ENCODE results near the gene ABCA13. TPM values are rescaled to one million over a fixed set of nuclear protein-coding genes. Genes with fewer than 3 reads are reported as not detected.

Gene ABCA13
- polyA plus RNA-seq, 3 donors = 0.10 to 0.41 (median 0.37) TPM

DNA sequence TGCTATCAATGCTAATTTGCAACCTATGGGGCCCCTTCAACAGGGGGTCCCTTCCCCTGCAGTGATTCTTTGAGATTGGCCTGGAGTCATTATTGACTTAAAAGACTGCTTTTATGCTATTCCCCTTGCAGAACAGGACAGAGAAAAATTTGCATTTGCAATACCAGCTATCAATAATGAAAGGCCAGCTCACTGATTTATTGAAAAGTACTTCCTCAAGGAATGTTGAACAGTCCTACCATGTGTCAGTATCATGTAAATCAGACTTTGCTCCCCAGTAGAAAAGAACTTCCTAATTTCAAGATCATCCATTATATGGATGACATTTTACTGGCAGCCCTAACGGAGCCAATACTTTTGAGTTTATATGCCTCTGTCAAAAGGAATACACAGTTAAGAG lies 29.7 kb upstream of the ABCA13 start:
- no peak overlapping the region for H3K27ac Mint-ChIP-seq
- Histone ChIP-seq H3K27ac (ENCODE audit: low read depth in 1 of 2, low read length in 2 of 2) (no peak overlapping the region), H3K36me3 (replicated peaks in 1 of 2; ENCODE audit: control insufficient read depth in 1 of 2, insufficient read depth in 2 of 2, low read length in 2 of 2) (no peaks in the 10 kb centered on the region), H3K27me3 (ENCODE audit: control insufficient read depth in 2 of 2, insufficient read depth in 2 of 2, low read length in 2 of 2) (no peaks in the 10 kb centered on the region), H2AFZ (ENCODE audit: insufficient read depth, low read depth, low read length, poor library complexity, severe bottlenecking) (no peak overlapping the region), H4K20me1 (ENCODE audit: insufficient read depth, low read length) (no peaks in the 10 kb centered on the region), H3K79me2 (ENCODE audit: insufficient read depth, low read length) (no peaks in the 10 kb centered on the region), H3K9me3 (replicated peaks in 1 of 2; ENCODE audit: control insufficient read depth in 1 of 2, insufficient read depth in 1 of 2, low read length in 2 of 2) (no peaks in the 10 kb centered on the region), H3K4me1 (ENCODE audit: control insufficient read depth in 1 of 2, insufficient read depth in 2 of 2, low read length in 2 of 2) (peaks cover 0 to 8% of the 10 kb centered on the region in 2 donors), H3K9ac (ENCODE audit: insufficient read depth, low read length, poor library complexity, severe bottlenecking) (no peak overlapping the region), H3K4me2 (replicated peaks; ENCODE audit: extremely low read depth, low read length, poor library complexity, severe bottlenecking) (no peak overlapping the region), H3K4me3 (replicated peaks in 1 of 3; ENCODE audit: low read depth in 2 of 3, low read length in 3 of 3) (no peak overlapping the region)
- intact Hi-C loops (cut with micrococcal nuclease) = no loop called here
- H3K27me3 Mint-ChIP-seq (ENCODE audit: low read depth in 3 of 3) = no peaks in the 10 kb centered on the region
- no peak for DNase-seq
- no peaks in the 10 kb centered on the region for H3K36me3 Mint-ChIP-seq
- WGBS (ENCODE audit: insufficient coverage) = no CpG with 5 or more reads among the region's 1 CpG
- H3K4me1 Mint-ChIP-seq = peaks cover 18% of the 10 kb centered on the region
- TF ChIP-seq CTCF (IDR thresholded peaks at IDR 0.05) = no peak
- H3K4me3 Mint-ChIP-seq = no peak overlapping the region
- peaks cover 0 to 5% (median 0%) of the 10 kb centered on the region in 7 donors for H3K9me3 Mint-ChIP-seq

- TF ChIP-seq CTCF (IDR thresholded peaks at IDR 0.05) = no peak
- Histone ChIP-seq H3K4me2 (replicated peaks; ENCODE audit: extremely low read depth, low read length, poor library complexity, severe bottlenecking) (no peak overlapping the region), H3K36me3 (replicated peaks in 1 of 2; ENCODE audit: control insufficient read depth in 1 of 2, insufficient read depth in 2 of 2, low read length in 2 of 2) (no peaks in the 10 kb centered on the region), H3K4me3 (replicated peaks in 1 of 3; ENCODE audit: low read depth in 2 of 3, low read length in 3 of 3) (no peak overlapping the region), H4K20me1 (ENCODE audit: insufficient read depth, low read length) (no peaks in the 10 kb centered on the region), H3K9ac (ENCODE audit: insufficient read depth, low read length, poor library complexity, severe bottlenecking) (no peak overlapping the region), H2AFZ (ENCODE audit: insufficient read depth, low read depth, low read length, poor library complexity, severe bottlenecking) (no peak overlapping the region), H3K27me3 (ENCODE audit: control insufficient read depth in 2 of 2, insufficient read depth in 2 of 2, low read length in 2 of 2) (no peaks in the 10 kb centered on the region), H3K79me2 (ENCODE audit: insufficient read depth, low read length) (no peaks in the 10 kb centered on the region), H3K4me1 (ENCODE audit: control insufficient read depth in 1 of 2, insufficient read depth in 2 of 2, low read length in 2 of 2) (peaks cover 0 to 7% of the 10 kb centered on the region in 2 donors), H3K27ac (ENCODE audit: low read depth in 1 of 2, low read length in 2 of 2) (no peak overlapping the region), H3K9me3 (replicated peaks in 1 of 2; ENCODE audit: control insufficient read depth in 1 of 2, insufficient read depth in 1 of 2, low read length in 2 of 2) (no peaks in the 10 kb centered on the region)
- intact Hi-C loops (cut with micrococcal nuclease) = no loop called here
- Mint-ChIP-seq H3K4me3 (no peak overlapping the region), H3K9me3 (peaks cover 0 to 5% (median 0%) of the 10 kb centered on the region in 7 donors), H3K4me1 (peaks cover 14% of the 10 kb centered on the region), H3K27me3 (ENCODE audit: low read depth in 3 of 3) (peaks cover 0 to 4% (median 1%) of the 10 kb centered on the region in 3 donors), H3K36me3 (no peaks in the 10 kb centered on the region), H3K27ac (no peak overlapping the region)
- 62% methylated on average over 2 of the region's 4 CpGs for WGBS (ENCODE audit: insufficient coverage)
- DNase-seq = no peak
These were observed 26.9 kb upstream of the ABCA13 start for GRCh38 chr7:48144291-48144768.
